Mononuclear cell (primary cell): ENCODE measurements around the gene SLC39A11. TPM values are rescaled to one million over a fixed set of nuclear protein-coding genes. Genes with fewer than 3 reads are reported as not detected.
"Not testable (repeated sequence)": the region's sequence is repeated elsewhere in the genome, so short reads cannot be mapped to it uniquely, and the experiment has no call there.

Experiments
- H3K27me3 ChIP-seq: 2 replicates; pipeline ENCODE4 v1.6.0; 2011; ENCODE audit warnings: low read length, control low read depth; ENCODE audit not compliant: insufficient read depth
- H3K4me1 ChIP-seq: 2 replicates; pipeline ENCODE4 v1.5.1; 2011; ENCODE audit warnings: mild to moderate bottlenecking, low read length, control low read depth; ENCODE audit not compliant: insufficient read depth
- H3K4me3 ChIP-seq: 2 replicates; pipeline ENCODE4 v1.5.1; 2011; ENCODE audit warnings: mild to moderate bottlenecking, low read length, moderate library complexity
- H3K9me3 ChIP-seq: 2 replicates; pipeline ENCODE4 v1.5.1; 2011; ENCODE audit warnings: low read depth, mild to moderate bottlenecking, control low read depth, low read length
- total RNA-seq: library from RNA; depleted of rRNA; stranded (reverse); fragments of >200 nt; gene quantifications from one replicate; pipeline ENCODE4 v1.2.3, GENCODE V29; 2012

SLC39A11 gene
- total RNA-seq, 1 donor = 14.4 TPM

GRCh38 chr17:72715906-72716572 lies 376.4 kb downstream of the SLC39A11 start:
- Histone ChIP-seq H3K9me3 (no peaks in the 10 kb centered on the region), H3K4me3 (no peak overlapping the region), H3K27me3 (no peaks in the 10 kb centered on the region), H3K4me1 (peaks cover 35% of the 10 kb centered on the region)

DNA sequence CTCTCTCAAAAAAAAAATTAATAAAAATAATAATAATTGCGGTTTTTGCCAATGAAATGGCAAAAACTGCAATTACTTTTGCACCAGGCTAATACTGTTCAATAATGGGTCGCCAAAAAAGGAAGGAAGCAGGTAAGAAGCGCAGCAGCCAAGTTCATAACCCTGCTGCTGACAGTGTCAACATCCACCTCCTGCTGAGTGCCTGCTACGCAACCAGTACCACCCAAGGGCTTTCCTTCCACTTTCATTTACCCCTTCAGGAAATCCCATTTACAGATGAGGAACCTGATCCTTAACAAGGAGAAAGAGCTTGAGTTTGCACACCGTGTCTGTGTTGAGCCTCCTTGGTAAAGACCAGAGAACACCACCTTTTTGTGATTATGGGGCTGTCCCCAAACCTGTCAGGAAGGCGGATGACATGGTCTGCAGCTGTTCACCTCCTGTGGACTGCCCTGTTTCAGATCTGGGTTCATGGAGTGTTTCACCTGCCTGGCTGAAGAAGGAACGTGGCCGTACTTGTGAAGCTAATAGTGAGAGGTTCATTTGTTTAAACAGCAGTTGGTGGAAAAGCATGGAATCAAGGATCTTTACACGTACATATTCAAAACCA lies 378.0 kb downstream of the SLC39A11 start:
- no peak overlapping the region for H3K4me3 ChIP-seq
- no peaks in the 10 kb centered on the region for H3K27me3 ChIP-seq

GRCh38 chr17:72713701-72714100 lies 378.8 kb downstream of the SLC39A11 start:
- Histone ChIP-seq H3K4me3 (no peak overlapping the region), H3K4me1 (peaks cover 26% of the 10 kb centered on the region), H3K9me3 (no peaks in the 10 kb centered on the region), H3K27me3 (no peaks in the 10 kb centered on the region)

More for the DNA sequence above, 378.0 kb downstream of the SLC39A11 start:
- H3K4me1 ChIP-seq = peaks cover 33% of the 10 kb centered on the region
- no peaks in the 10 kb centered on the region for H3K9me3 ChIP-seq

- Histone ChIP-seq H3K9me3 (no peaks in the 10 kb centered on the region), H3K4me1 (peaks cover 26% of the 10 kb centered on the region), H3K4me3 (no peak overlapping the region), H3K27me3 (no peaks in the 10 kb centered on the region)
Observed at GRCh38 chr17:72711521-72712310, 380.8 kb downstream of the SLC39A11 start.

DNA sequence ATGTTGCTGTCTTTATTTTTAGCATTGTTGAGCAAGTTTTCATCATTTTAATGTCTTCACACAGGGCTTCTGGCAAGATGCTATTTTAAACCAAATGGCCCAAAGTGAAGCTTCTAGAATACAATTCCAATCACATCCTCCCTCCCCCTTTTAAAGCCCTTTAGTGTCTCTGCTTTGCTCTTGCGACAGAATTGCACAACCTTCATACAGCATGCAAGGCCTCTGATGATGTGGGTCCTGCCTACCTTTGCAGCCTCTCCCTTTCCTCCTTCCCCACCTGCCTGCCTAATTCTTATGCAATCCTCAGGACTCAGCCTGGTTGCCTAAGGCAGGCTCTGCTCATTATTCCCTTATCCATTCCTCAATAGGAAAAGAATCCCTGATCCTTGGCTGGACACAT lies 381.7 kb downstream of the SLC39A11 start:
- peaks cover 26% of the 10 kb centered on the region for H3K4me1 ChIP-seq
- H3K4me3 ChIP-seq = no peak overlapping the region
- no peaks in the 10 kb centered on the region for H3K27me3 ChIP-seq
- H3K9me3 ChIP-seq = no peaks in the 10 kb centered on the region

DNA sequence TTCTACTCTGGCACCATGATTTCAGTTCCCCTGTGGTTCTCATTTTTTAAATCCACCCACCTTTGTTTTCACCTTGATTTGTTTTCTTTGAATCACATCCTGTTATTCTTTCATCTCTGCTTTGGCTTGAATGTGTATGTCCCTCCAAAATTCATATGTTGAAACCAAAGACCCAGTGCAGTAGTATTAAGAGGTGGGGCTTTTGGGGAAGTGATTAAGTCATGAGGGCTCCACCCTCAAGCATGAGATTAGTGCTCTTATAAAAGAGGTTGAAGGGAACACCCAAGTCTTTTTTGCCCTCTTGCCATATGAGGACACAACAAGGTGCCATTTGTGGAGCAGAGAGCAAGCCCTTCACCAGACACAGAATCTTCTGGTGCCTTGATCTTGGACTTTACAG lies 382.3 kb downstream of the SLC39A11 start:
- Histone ChIP-seq H3K4me1 (peaks cover 26% of the 10 kb centered on the region), H3K27me3 (no peaks in the 10 kb centered on the region), H3K4me3 (no peak overlapping the region), H3K9me3 (no peaks in the 10 kb centered on the region)

- not testable (repeated sequence) for H3K4me3 ChIP-seq, H3K27me3 ChIP-seq, H3K9me3 ChIP-seq
- peaks cover 18% of the 10 kb centered on the region for H3K4me1 ChIP-seq
Observed at GRCh38 chr17:72708682-72709081, 383.8 kb downstream of the SLC39A11 start.

- no peak overlapping the region for H3K4me3 ChIP-seq
- H3K9me3 ChIP-seq = no peaks in the 10 kb centered on the region
- H3K27me3 ChIP-seq = no peaks in the 10 kb centered on the region
- peaks cover 18% of the 10 kb centered on the region for H3K4me1 ChIP-seq
Observed at GRCh38 chr17:72707881-72708280, 384.6 kb downstream of the SLC39A11 start.

GRCh38 chr17:72706396-72706981 lies 386.0 kb downstream of the SLC39A11 start:
- Histone ChIP-seq H3K9me3 (no peaks in the 10 kb centered on the region), H3K27me3 (no peaks in the 10 kb centered on the region), H3K4me3 (no peak overlapping the region), H3K4me1 (peaks cover 14% of the 10 kb centered on the region)

GRCh38 chr17:72705905-72706395 lies 386.5 kb downstream of the SLC39A11 start:
- Histone ChIP-seq H3K27me3 (no peaks in the 10 kb centered on the region), H3K4me3 (no peak overlapping the region), H3K9me3 (no peaks in the 10 kb centered on the region), H3K4me1 (peaks cover 10% of the 10 kb centered on the region)

GRCh38 chr17:72702998-72703397 lies 389.5 kb downstream of the SLC39A11 start:
- no peaks in the 10 kb centered on the region for H3K4me1 ChIP-seq
- H3K27me3 ChIP-seq = no peaks in the 10 kb centered on the region
- H3K4me3 ChIP-seq = no peak overlapping the region
- no peaks in the 10 kb centered on the region for H3K9me3 ChIP-seq

DNA sequence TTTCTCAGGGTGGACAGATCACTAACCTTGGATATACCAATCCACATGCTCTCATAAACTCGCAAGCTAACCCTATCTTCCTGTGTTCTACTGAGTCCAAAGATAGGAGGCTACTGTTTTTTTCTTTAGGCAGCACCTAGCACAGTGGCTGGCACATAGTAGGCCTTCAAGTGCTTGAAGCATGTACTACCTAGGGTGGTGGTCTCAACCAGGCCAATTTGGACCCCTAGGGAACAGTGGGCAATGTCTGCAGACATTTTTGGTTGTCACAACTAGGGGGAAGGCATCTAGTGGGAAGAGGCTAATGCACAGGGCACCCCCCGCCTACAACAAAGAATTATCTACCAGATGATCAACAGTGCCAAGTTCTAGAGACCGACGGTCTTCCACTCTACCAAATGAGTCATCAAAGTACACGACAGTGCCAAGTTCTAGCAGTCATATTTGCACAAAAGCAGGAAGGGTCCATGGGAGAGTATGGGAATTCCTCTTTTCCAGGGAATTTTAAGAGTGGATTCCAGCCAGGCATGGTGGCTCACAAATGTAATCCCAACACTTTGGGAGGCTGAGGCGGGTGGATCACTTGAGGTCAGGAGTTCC lies 390.3 kb downstream of the SLC39A11 start:
- Histone ChIP-seq H3K27me3 (no peaks in the 10 kb centered on the region), H3K4me3 (no peak overlapping the region), H3K9me3 (no peaks in the 10 kb centered on the region), H3K4me1 (no peaks in the 10 kb centered on the region)

- Histone ChIP-seq H3K9me3 (no peaks in the 10 kb centered on the region), H3K4me3 (no peak overlapping the region), H3K4me1 (no peaks in the 10 kb centered on the region), H3K27me3 (no peaks in the 10 kb centered on the region)
Observed at GRCh38 chr17:72700226-72700625, 392.3 kb downstream of the SLC39A11 start.

DNA sequence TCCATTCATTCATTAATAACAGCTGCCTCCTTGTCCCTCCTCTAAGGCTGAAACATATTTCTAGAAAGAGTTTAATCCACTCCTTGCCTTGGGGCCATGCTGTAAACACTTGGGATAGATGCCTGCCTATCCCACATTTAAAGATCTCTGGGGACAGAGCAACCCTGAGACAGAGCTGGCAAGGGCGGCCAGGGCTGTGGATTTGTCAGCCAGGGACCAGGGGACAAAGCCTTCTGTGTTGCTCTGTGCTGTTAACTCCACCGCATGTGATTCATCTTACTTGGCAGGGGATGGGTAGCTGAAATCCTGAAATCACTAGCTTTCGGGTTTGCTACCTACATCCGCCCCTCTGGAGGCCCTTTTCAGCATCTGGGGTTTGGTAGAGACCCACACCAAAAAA lies 392.9 kb downstream of the SLC39A11 start:
- no peak overlapping the region for H3K4me3 ChIP-seq
- H3K9me3 ChIP-seq = no peaks in the 10 kb centered on the region
- H3K27me3 ChIP-seq = no peaks in the 10 kb centered on the region
- no peaks in the 10 kb centered on the region for H3K4me1 ChIP-seq
